Uterus (tissue), 4 donors: ENCODE results near the gene VIL1. TPM values are rescaled to one million over a fixed set of nuclear protein-coding genes. Genes with fewer than 3 reads are reported as not detected.
A peak's percentile ranks its signal among the peaks of the same experiment; 100 is the strongest.

Experiments
- DNase-seq, 2 donors: peaks; one replicate each; pipeline ENCODE4 v3.0.0-alpha.2; 2019 to 2020
- H3K27ac ChIP-seq, 2 donors: fragments of 200-600 bp; sonication (generic); 1 replicate in 1 of 2; 2 replicates in 1 of 2; pipeline ENCODE4 v1.5.1; 2016 to 2018
- H3K27me3 ChIP-seq, 2 donors: fragments of 200-600 bp; sonication (generic); one replicate each; pipeline ENCODE4 v1.5.1; 2018 to 2019; ENCODE audit warnings: control low read depth in 1 of 2
- H3K36me3 ChIP-seq, 2 donors: fragments of 200-600 bp; sonication (generic); one replicate each; pipeline ENCODE4 v1.5.1; 2019; ENCODE audit warnings: control low read depth in 1 of 2
- H3K4me1 ChIP-seq, 2 donors: fragments of 200-600 bp; sonication (generic); one replicate each; pipeline ENCODE4 v1.5.1; 2018 to 2019; ENCODE audit warnings: control low read depth in 1 of 2
- H3K4me3 ChIP-seq, 2 donors: fragments of 200-600 bp; sonication (generic); 1 replicate in 1 of 2; 2 replicates in 1 of 2; pipeline ENCODE4 v1.5.1; 2018 to 2019; ENCODE audit warnings: mild to moderate bottlenecking in 1 of 2
- H3K9me3 ChIP-seq, 2 donors: fragments of 200-600 bp; sonication (generic); one replicate each; pipeline ENCODE4 v1.5.1; 2019; ENCODE audit warnings: control low read depth in 1 of 2
- POLR2A ChIP-seq, 2 donors: fragments of 450-650 bp; IDR thresholded peaks; one replicate each; pipeline ENCODE4 v1.6.1; 2016; ENCODE audit warnings: antibody characterized with exemption in 2 of 2, mild to moderate bottlenecking in 1 of 2, moderate library complexity in 1 of 2
- intact Hi-C: fragments of 100-400 bp; cut with DNase I; formaldehyde crosslinking; loops from one replicate; pipeline ENCODE4 v1.15.1; 2023; ENCODE audit warnings: low total_unique reads
- total RNA-seq, 4 donors: library from RNA; depleted of rRNA in 3 of 4; stranded (reverse); fragments of >200 nt in 3 of 4; gene quantifications; one replicate each; pipeline versions ENCODE4 v1.1.0 to v1.2.4, GENCODE V29; 2014 to 2023
- TF ChIP-seq, protein P1 (sequence below), 4 experiments: fragments of 200-600 bp in 2 of 4; fragments of 450-650 bp in 2 of 4; sonication (generic) in 2 of 4; IDR thresholded peaks; one replicate each; pipeline ENCODE4 v1.5.1; 2016 to 2019; ENCODE audit warnings: antibody characterized with exemption in 4 of 4, mild to moderate bottlenecking in 2 of 4, moderate library complexity in 1 of 4
- donor health status: DM: yes; HTN: yes; CAD: no.

Gene VIL1
- total RNA-seq, 4 donors from 2014 or later, result 0.28 to 0.59 (median 0.51) TPM; not detected in 1

DNA sequence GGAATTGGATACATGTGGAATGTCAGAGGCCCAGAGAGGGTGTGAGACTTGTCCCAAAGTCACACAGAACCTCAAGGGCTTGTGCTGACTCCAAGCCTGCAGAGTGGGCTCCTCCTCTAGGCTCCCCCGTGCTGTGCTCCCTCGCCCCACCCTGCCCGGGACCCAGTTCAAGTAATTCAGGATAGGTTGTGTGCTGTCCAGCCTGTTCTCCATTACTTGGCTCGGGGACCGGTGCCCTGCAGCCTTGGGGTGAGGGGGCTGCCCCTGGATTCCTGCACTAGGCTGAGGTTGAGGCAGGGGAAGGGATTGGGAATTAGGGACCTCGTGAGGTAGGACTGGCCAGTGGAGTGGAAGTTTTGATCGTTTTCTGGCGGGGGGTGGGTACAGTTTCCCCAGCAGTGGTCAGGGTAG lies 16.4 kb upstream of the VIL1 start:
- Histone ChIP-seq H3K27ac (peak overlapping the region; percentile 99), H3K9me3 (no peaks in the 10 kb centered on the region), H3K4me3 (no peak overlapping the region), H3K36me3 (no peaks in the 10 kb centered on the region), H3K4me1 (peaks cover 0 to 27% of the 10 kb centered on the region in 2 donors), H3K27me3 (no peaks in the 10 kb centered on the region)
- TF ChIP-seq, protein P1, sequence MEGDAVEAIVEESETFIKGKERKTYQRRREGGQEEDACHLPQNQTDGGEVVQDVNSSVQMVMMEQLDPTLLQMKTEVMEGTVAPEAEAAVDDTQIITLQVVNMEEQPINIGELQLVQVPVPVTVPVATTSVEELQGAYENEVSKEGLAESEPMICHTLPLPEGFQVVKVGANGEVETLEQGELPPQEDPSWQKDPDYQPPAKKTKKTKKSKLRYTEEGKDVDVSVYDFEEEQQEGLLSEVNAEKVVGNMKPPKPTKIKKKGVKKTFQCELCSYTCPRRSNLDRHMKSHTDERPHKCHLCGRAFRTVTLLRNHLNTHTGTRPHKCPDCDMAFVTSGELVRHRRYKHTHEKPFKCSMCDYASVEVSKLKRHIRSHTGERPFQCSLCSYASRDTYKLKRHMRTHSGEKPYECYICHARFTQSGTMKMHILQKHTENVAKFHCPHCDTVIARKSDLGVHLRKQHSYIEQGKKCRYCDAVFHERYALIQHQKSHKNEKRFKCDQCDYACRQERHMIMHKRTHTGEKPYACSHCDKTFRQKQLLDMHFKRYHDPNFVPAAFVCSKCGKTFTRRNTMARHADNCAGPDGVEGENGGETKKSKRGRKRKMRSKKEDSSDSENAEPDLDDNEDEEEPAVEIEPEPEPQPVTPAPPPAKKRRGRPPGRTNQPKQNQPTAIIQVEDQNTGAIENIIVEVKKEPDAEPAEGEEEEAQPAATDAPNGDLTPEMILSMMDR (IDR thresholded peaks at IDR 0.05), result no peak
- TF ChIP-seq POLR2A (IDR thresholded peaks at IDR 0.05), result no peak
- no peak for DNase-seq
- intact Hi-C loops, result loop anchor here (10.0 kb wide), 1 partner anchor 62 kb away; no protein-coding TSS in a partner anchor

- Histone ChIP-seq H3K4me3 (no peak overlapping the region), H3K27ac (peak overlapping the region; percentile 99), H3K9me3 (no peaks in the 10 kb centered on the region), H3K27me3 (no peaks in the 10 kb centered on the region), H3K36me3 (no peaks in the 10 kb centered on the region), H3K4me1 (peaks cover 0 to 30% of the 10 kb centered on the region in 2 donors)
- no peak for DNase-seq
- intact Hi-C loops, result loop anchor here (10.0 kb wide), 1 partner anchor 62 kb away; no protein-coding TSS in a partner anchor
- no peak for TF ChIP-seq POLR2A (IDR thresholded peaks at IDR 0.05)
- TF ChIP-seq, protein P1 (IDR thresholded peaks at IDR 0.05), result no peak
These were observed 16.0 kb upstream of the VIL1 start for GRCh38 chr2:218402911-218403411.

DNA sequence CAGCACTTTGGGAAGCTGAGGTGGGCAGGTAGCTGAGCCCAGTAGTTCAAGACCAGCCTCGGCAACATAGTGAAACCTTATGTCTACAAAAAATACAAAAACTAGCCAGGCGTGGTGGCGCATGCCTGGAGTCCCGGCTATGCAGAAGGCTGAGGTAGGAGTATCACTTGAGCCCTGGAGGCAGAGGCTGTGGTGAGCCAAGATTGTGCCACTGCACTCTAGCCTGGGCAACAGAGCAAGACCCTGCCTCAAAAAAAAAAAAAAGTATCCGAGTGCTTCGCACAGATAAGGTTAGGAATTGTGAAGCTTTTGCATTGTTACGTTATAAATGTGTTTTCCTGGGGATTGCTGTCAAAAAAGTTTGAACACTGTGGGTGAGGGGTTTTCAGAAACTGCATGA lies 15.1 kb upstream of the VIL1 start:
- H3K27me3 ChIP-seq, result no peaks in the 10 kb centered on the region
- no peak overlapping the region for H3K27ac ChIP-seq
- H3K36me3 ChIP-seq, result no peaks in the 10 kb centered on the region
- H3K9me3 ChIP-seq, result no peaks in the 10 kb centered on the region
- no peak overlapping the region for H3K4me3 ChIP-seq
- peaks cover 0 to 30% of the 10 kb centered on the region in 2 donors for H3K4me1 ChIP-seq
- DNase-seq, result no peak
- intact Hi-C loops, result loop anchor here (10.0 kb wide), 1 partner anchor 61 kb away; no protein-coding TSS in a partner anchor
- TF ChIP-seq, protein P1 (IDR thresholded peaks at IDR 0.05), result no peak
- no peak for TF ChIP-seq POLR2A (IDR thresholded peaks at IDR 0.05)

GRCh38 chr2:218404351-218405085 lies 14.4 kb upstream of the VIL1 start:
- DNase-seq, result peak in 1 of 2 donors; percentile 38
- TF ChIP-seq, protein P1 (IDR thresholded peaks at IDR 0.05), result no peak
- TF ChIP-seq POLR2A (IDR thresholded peaks at IDR 0.05), result no peak
- Histone ChIP-seq H3K36me3 (no peaks in the 10 kb centered on the region), H3K9me3 (no peaks in the 10 kb centered on the region), H3K4me1 (peaks cover 0 to 30% of the 10 kb centered on the region in 2 donors), H3K27ac (peak overlapping the region; percentile 93 to 94), H3K4me3 (no peak overlapping the region), H3K27me3 (no peaks in the 10 kb centered on the region)
- intact Hi-C loops, result loop anchor here (10.0 kb wide), 1 partner anchor 60 kb away; no protein-coding TSS in a partner anchor
